Smooth muscle cell (in vitro differentiated cells): Measurements from ENCODE around the gene MLIP. TPM values are rescaled to one million over a fixed set of nuclear protein-coding genes. Genes with fewer than 3 reads are reported as not detected.
A peak's percentile ranks its signal among the peaks of the same experiment; 100 is the strongest.

Experiments used
- DNase-seq: peaks from one replicate; lab custom pipeline; 2025; ENCODE audit not compliant: unreplicated experiment; lab: John Stamatoyannopoulos, UW
- H2AFZ ChIP-seq: fragments of 200-600 bp; sonication (generic); 2 replicates; pipeline ENCODE4 v1.6.0; 2016; ENCODE audit warnings: antibody characterized with exemption, low read depth, mild to moderate bottlenecking
- H3F3A ChIP-seq: fragments of 200-600 bp; sonication (generic); 2 replicates; pipeline ENCODE4 v1.6.0; 2017; ENCODE audit warnings: antibody characterized with exemption, low read depth
- H3K27ac ChIP-seq: fragments of 200-600 bp; sonication (generic); 2 replicates; pipeline ENCODE4 v1.5.1; 2016; ENCODE audit warnings: low read depth, mild to moderate bottlenecking
- H3K27me3 ChIP-seq: fragments of 200-600 bp; sonication (generic); 2 replicates; pipeline ENCODE4 v1.6.1; 2016; ENCODE audit warnings: low read depth, mild to moderate bottlenecking
- H3K36me3 ChIP-seq: fragments of 200-600 bp; sonication (generic); 2 replicates; pipeline ENCODE4 v1.5.1; 2016; ENCODE audit warnings: low read depth
- H3K4me1 ChIP-seq: fragments of 200-600 bp; sonication (generic); 2 replicates; pipeline ENCODE4 v1.5.1; 2016; ENCODE audit warnings: low read depth
- H3K4me2 ChIP-seq: fragments of 200-600 bp; sonication (generic); 2 replicates; pipeline ENCODE4 v1.6.0; 2016; ENCODE audit warnings: mild to moderate bottlenecking
- H3K4me3 ChIP-seq: fragments of 200-600 bp; sonication (generic); 2 replicates; pipeline ENCODE4 v1.5.1; 2016; ENCODE audit warnings: mild to moderate bottlenecking
- H3K79me2 ChIP-seq: fragments of 200-600 bp; sonication (generic); 2 replicates; pipeline ENCODE4 v1.6.0; 2016; ENCODE audit warnings: low read depth, mild to moderate bottlenecking
- H3K9ac ChIP-seq: fragments of 200-600 bp; sonication (generic); 2 replicates; pipeline ENCODE4 v1.6.0; 2016; ENCODE audit warnings: low read depth
- H3K9me3 ChIP-seq: fragments of 200-600 bp; sonication (generic); replicated peaks from 2 replicates; pipeline ENCODE4 v1.5.1; 2016; ENCODE audit warnings: low read depth
- H4K20me1 ChIP-seq: fragments of 200-600 bp; sonication (generic); 2 replicates; pipeline ENCODE4 v1.6.0; 2016; ENCODE audit warnings: low read depth
- CTCF ChIP-seq: fragments of 200-600 bp; sonication (generic); IDR thresholded peaks from 2 replicates; pipeline ENCODE4 v1.5.1; 2017; ENCODE audit warnings: borderline replicate concordance, mild to moderate bottlenecking, antibody characterized with exemption; ENCODE audit not compliant: insufficient read depth, poor library complexity, severe bottlenecking
- WGBS: methylation state at CpG from one replicate; pipeline ENCODE4 v1.1.7; 2016; ENCODE audit warnings: low lambda C conversion rate; 5-methylcytosine and 5-hydroxymethylcytosine counted together
- polyA plus RNA-seq: library from polyadenylated mRNA; unstranded; fragments of >200 nt; fragmentation: Nextera tagmentation; extraction: Ambion mirVana; gene quantifications from 2 replicates; pipeline ENCODE4 v1.2.1, GENCODE V29; 2016
- total RNA-seq: library from RNA; depleted of rRNA; stranded (reverse); fragments of >200 nt; gene quantifications from 2 replicates; pipeline ENCODE4 v1.2.3, GENCODE V29; 2014

MLIP gene
- total and polyA plus RNA-seq, 2 experiments from 2014 or later: not detected

GRCh38 chr6:54183616-54184015 is 72.4 kb downstream of the MLIP start:
- no peak overlapping the region for H3K9ac ChIP-seq
- H3K27ac ChIP-seq: no peak overlapping the region
- H3K79me2 ChIP-seq: no peaks in the 10 kb centered on the region
- H3F3A ChIP-seq: no peaks in the 10 kb centered on the region
- 80% methylated on average over 7 of the region's 7 CpGs for WGBS
- no peak overlapping the region for H3K4me2 ChIP-seq
- H3K4me3 ChIP-seq: no peak overlapping the region
- H3K9me3 ChIP-seq: no peaks in the 10 kb centered on the region
- no peaks in the 10 kb centered on the region for H3K36me3 ChIP-seq
- no peak for TF ChIP-seq CTCF
- no peaks in the 10 kb centered on the region for H3K27me3 ChIP-seq
- H3K4me1 ChIP-seq: no peaks in the 10 kb centered on the region
- H4K20me1 ChIP-seq: no peaks in the 10 kb centered on the region
- H2AFZ ChIP-seq: no peak overlapping the region
- DNase-seq: no peak

- no peaks in the 10 kb centered on the region for H3K27me3 ChIP-seq
- no peaks in the 10 kb centered on the region for H3K79me2 ChIP-seq
- 83% methylated on average over 1 of the region's 1 CpG for WGBS
- H3K9ac ChIP-seq: no peak overlapping the region
- H3K9me3 ChIP-seq: no peaks in the 10 kb centered on the region
- no peak for DNase-seq
- H2AFZ ChIP-seq: no peak overlapping the region
- H3K27ac ChIP-seq: no peak overlapping the region
- no peaks in the 10 kb centered on the region for H3K36me3 ChIP-seq
- no peak for TF ChIP-seq CTCF
- H3K4me3 ChIP-seq: no peak overlapping the region
- no peaks in the 10 kb centered on the region for H3F3A ChIP-seq
- H3K4me2 ChIP-seq: no peak overlapping the region
- no peaks in the 10 kb centered on the region for H4K20me1 ChIP-seq
- H3K4me1 ChIP-seq: no peaks in the 10 kb centered on the region
Measured at GRCh38 chr6:54185885-54186284, 74.6 kb downstream of the MLIP start.

GRCh38 chr6:54188846-54189245 is 77.6 kb downstream of the MLIP start:
- H2AFZ ChIP-seq: peak overlapping the region; percentile 55
- H3F3A ChIP-seq: peaks cover 3% of the 10 kb centered on the region
- H3K9me3 ChIP-seq: no peaks in the 10 kb centered on the region
- no peaks in the 10 kb centered on the region for H3K27me3 ChIP-seq
- no peak overlapping the region for H3K4me2 ChIP-seq
- no peak overlapping the region for H3K27ac ChIP-seq
- no peak overlapping the region for H3K4me3 ChIP-seq
- H3K9ac ChIP-seq: no peak overlapping the region
- 72% methylated on average over 2 of the region's 2 CpGs for WGBS
- H3K36me3 ChIP-seq: no peaks in the 10 kb centered on the region
- no peaks in the 10 kb centered on the region for H4K20me1 ChIP-seq
- TF ChIP-seq CTCF: no peak
- no peaks in the 10 kb centered on the region for H3K4me1 ChIP-seq
- DNase-seq: no peak
- H3K79me2 ChIP-seq: no peaks in the 10 kb centered on the region

- H3K27me3 ChIP-seq: no peaks in the 10 kb centered on the region
- H3F3A ChIP-seq: peaks cover 11% of the 10 kb centered on the region
- no peaks in the 10 kb centered on the region for H3K36me3 ChIP-seq
- TF ChIP-seq CTCF: no peak
- 96% methylated on average over 2 of the region's 2 CpGs for WGBS
- H3K27ac ChIP-seq: no peak overlapping the region
- DNase-seq: no peak
- H3K4me1 ChIP-seq: no peaks in the 10 kb centered on the region
- no peak overlapping the region for H3K4me2 ChIP-seq
- no peak overlapping the region for H3K4me3 ChIP-seq
- H3K79me2 ChIP-seq: no peaks in the 10 kb centered on the region
- no peak overlapping the region for H2AFZ ChIP-seq
- H4K20me1 ChIP-seq: no peaks in the 10 kb centered on the region
- no peaks in the 10 kb centered on the region for H3K9me3 ChIP-seq
- no peak overlapping the region for H3K9ac ChIP-seq
Measured at GRCh38 chr6:54191461-54191860, 80.2 kb downstream of the MLIP start.
